ENCODE data around the gene FIBIN.

DNA sequence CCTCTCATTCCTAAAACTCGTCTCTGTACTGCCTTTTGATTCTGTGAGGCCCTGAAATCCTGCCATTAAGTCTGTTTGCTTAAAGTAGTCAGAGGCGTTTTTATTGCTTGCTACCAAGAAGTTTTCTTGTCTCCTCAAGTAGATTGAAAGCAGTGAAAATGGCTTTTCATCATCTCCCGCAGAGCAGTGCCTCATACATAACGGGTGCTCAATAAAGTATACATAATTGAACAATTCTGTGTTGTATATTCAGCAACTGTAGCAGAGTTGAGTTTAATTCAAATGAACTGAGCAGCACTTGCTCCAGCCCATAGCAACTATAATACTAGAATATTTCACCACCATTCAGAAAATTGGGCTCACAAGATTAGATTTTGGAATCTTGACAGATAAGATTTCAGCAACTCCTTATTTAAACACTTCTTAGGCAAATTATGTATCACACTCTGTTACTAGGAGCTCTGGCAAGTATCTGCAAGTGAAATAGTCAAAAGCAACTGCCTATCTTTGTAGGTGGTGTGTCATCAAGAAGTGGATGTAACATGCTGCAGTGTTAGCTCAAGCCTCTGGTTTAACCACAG lies 20.0 kb downstream of the FIBIN start:
- TF ChIP-seq ZNF18 (tag by site-specific recombination; IDR thresholded peaks at IDR 0.05): no peak
- TF ChIP-seq CTCF (tag by site-specific recombination; IDR thresholded peaks at IDR 0.05): no peak
- no peak for TF ChIP-seq ZFP3 (tag by site-specific recombination; IDR thresholded peaks at IDR 0.05; ENCODE audit: low read depth)
- TF ChIP-seq, protein P1, sequence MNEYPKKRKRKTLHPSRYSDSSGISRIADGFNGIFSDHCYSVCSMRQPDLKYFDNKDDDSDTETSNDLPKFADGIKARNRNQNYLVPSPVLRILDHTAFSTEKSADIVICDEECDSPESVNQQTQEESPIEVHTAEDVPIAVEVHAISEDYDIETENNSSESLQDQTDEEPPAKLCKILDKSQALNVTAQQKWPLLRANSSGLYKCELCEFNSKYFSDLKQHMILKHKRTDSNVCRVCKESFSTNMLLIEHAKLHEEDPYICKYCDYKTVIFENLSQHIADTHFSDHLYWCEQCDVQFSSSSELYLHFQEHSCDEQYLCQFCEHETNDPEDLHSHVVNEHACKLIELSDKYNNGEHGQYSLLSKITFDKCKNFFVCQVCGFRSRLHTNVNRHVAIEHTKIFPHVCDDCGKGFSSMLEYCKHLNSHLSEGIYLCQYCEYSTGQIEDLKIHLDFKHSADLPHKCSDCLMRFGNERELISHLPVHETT (tag by site-specific recombination; IDR thresholded peaks at IDR 0.05): no peak
- TF ChIP-seq ZNF140 (tag by site-specific recombination; IDR thresholded peaks at IDR 0.05): no peak
- TF ChIP-seq ZNF280D (tag by site-specific recombination; IDR thresholded peaks at IDR 0.05): no peak
- TF ChIP-seq PRDM10 (tag by site-specific recombination; IDR thresholded peaks at IDR 0.05): no peak
- no peak for TF ChIP-seq KLF16 (tag by site-specific recombination; IDR thresholded peaks at IDR 0.05)
- no peak for TF ChIP-seq BCL11B (tag by site-specific recombination; IDR thresholded peaks at IDR 0.05; ENCODE audit: low read depth)
